HepG2 (cell line): ENCODE measurements around the gene MRPL9. TPM values are rescaled to one million over a fixed set of nuclear protein-coding genes. Genes with fewer than 3 reads are reported as not detected.
"Not testable (repeated sequence)": the region's sequence is repeated elsewhere in the genome, so short reads cannot be mapped to it uniquely, and the experiment has no call there.

Source experiments
- ATAC-seq: fragments of 200-7000 bp; cut with Tn5 transposase; 3 replicates; pipeline ENCODE4 v1.9.1; 2020; ENCODE audit warnings: mild to moderate bottlenecking, moderate library complexity
- BruUV-seq: library from RNA; stranded (reverse); fragments of 400-500 nt; replicated peaks from 2 replicates; lab custom pipeline; 2021; lab: Mats Ljungman, UMichigan
- CTCF ChIA-PET: fragments of 300-600 bp; formaldehyde crosslinking; extraction: SDS; loops from one replicate; lab custom pipeline; 2021; ENCODE audit warnings: low total read pairs, inconsistent platforms, low intra/inter-chr PET ratio; lab: Yijun Ruan, JAX
- POLR2A ChIA-PET: fragments of 350-600 bp; sonication (Branson Sonifier 250); formaldehyde crosslinking; loops from one replicate; lab custom pipeline; 2020; ENCODE audit warnings: antibody characterized with exemption, inconsistent platforms; lab: Yijun Ruan, JAX
- DNase-seq: peaks from one replicate; pipeline ENCODE4 v3.0.0-alpha.2; 2015; ENCODE audit warnings: low spot score
- FAIRE-seq: peaks from 3 replicates; lab custom pipeline; 2011; peaks lifted over from hg19 to GRCh38; lab: Jason Lieb, UNC
- H2AFZ ChIP-seq: one replicate; pipeline ENCODE4 v1.6.1; 2011; ENCODE audit warnings: low read length, inconsistent platforms
- H3K27ac ChIP-seq: fragments of 300-600 bp; 3 replicates; pipeline ENCODE4 v1.8.0; 2011; ENCODE audit warnings: mixed run types, mild to moderate bottlenecking, mixed read lengths, low read length, inconsistent platforms; ENCODE audit not compliant: insufficient read depth; ENCODE audit errors: extremely low read length
- H3K27me3 ChIP-seq, 2 experiments: fragments of 200-600 bp in 1 of 2; 2 replicates in 1 of 2; 3 replicates in 1 of 2; pipeline versions ENCODE4 v1.6.0 to v1.8.0; 2011; ENCODE audit warnings: low read length in 2 of 2, mild to moderate bottlenecking in 2 of 2, moderate library complexity in 2 of 2, inconsistent platforms in 1 of 2; ENCODE audit not compliant: insufficient read depth in 2 of 2, control insufficient read depth in 1 of 2
- H3K36me3 ChIP-seq, 2 experiments: fragments of 200-600 bp in 1 of 2; replicated peaks in 1 of 2; 2 replicates in 1 of 2; 3 replicates in 1 of 2; pipeline versions ENCODE4 v1.5.1 to v1.8.0; 2011; ENCODE audit warnings: low read length in 2 of 2, inconsistent platforms in 1 of 2; ENCODE audit not compliant: insufficient read depth in 2 of 2, control insufficient read depth in 1 of 2
- H3K4me1 ChIP-seq: 2 replicates; pipeline ENCODE4 v1.5.1; 2012; ENCODE audit warnings: low read length, inconsistent platforms; ENCODE audit not compliant: insufficient read depth
- H3K4me2 ChIP-seq: 2 replicates; pipeline ENCODE4 v1.6.0; 2011; ENCODE audit warnings: low read depth, low read length, inconsistent platforms
- H3K4me3 ChIP-seq, 3 experiments: fragments of 200-600 bp in 1 of 3; sonication (generic), shearing (Covaris generic) in 1 of 3; replicated peaks in 1 of 3; 2 replicates each; pipeline ENCODE4 v1.5.1; 2011 to 2016; ENCODE audit warnings: low read length in 3 of 3, inconsistent platforms in 2 of 3, low read depth in 2 of 3, mild to moderate bottlenecking in 2 of 3, control low read depth in 1 of 3, mixed read lengths in 1 of 3; ENCODE audit not compliant: insufficient read depth in 1 of 3
- H3K79me2 ChIP-seq: one replicate; pipeline ENCODE4 v1.6.1; 2011; ENCODE audit warnings: low read length, inconsistent platforms; ENCODE audit not compliant: insufficient read depth
- H3K9ac ChIP-seq: 2 replicates; pipeline ENCODE4 v1.6.0; 2011; ENCODE audit warnings: mild to moderate bottlenecking, low read depth, low read length, inconsistent platforms; ENCODE audit not compliant: insufficient read depth
- H3K9me3 ChIP-seq: 2 replicates; pipeline ENCODE4 v1.5.1; 2012; ENCODE audit warnings: mild to moderate bottlenecking, low read length
- H4K20me1 ChIP-seq: 2 replicates; pipeline ENCODE4 v1.6.0; 2011; ENCODE audit warnings: inconsistent platforms, mild to moderate bottlenecking, low read length, moderate library complexity; ENCODE audit not compliant: insufficient read depth
- WGBS: methylation state at CpG from one replicate; pipeline ENCODE4 v1.1.6; 2017; ENCODE audit warnings: low lambda C conversion rate; 5-methylcytosine and 5-hydroxymethylcytosine counted together
- in situ Hi-C: cut with HindIII; loops from 2 replicates; pipeline ENCODE4 v1.10.0; 2017; ENCODE audit warnings: low pct_unique_long_range_greater_than_20kb; ENCODE audit not compliant: extremely low pct_ligation_motif_present
- intact Hi-C: fragments of 100-400 bp; cut with micrococcal nuclease; formaldehyde crosslinking; loops from one replicate; pipeline ENCODE4 v1.10.0; 2022; ENCODE audit not compliant: unreplicated experiment
- polyA plus RNA-seq, 8 experiments: library from polyadenylated mRNA; depleted of rRNA in 3 of 8; stranded (reverse) in 7 of 8; unstranded in 1 of 8; fragments of >200 nt; fragmentation: Illumina TruSeq in 4 of 8; extraction: Trizol in 4 of 8; gene quantifications; 2 replicates each; pipeline versions ENCODE4 v1.2.1 to v1.2.3, GENCODE V29; 2011 to 2016; ENCODE audit warnings: low read depth in 4 of 8, missing spikeins in 1 of 8, mixed read lengths in 1 of 8; ENCODE audit not compliant: insufficient read depth in 1 of 8
- total RNA-seq, 5 experiments: library from RNA; depleted of rRNA; stranded (reverse); fragments of >200 nt; fragmentation: Illumina TruSeq; extraction: Trizol; gene quantifications; 2 replicates each; pipeline ENCODE4 v1.2.3, GENCODE V29; 2016; ENCODE audit warnings: low read depth in 1 of 5

Gene MRPL9
- total and polyA plus RNA-seq, 2 of the 13 experiments (the other 11 are each of a cell fraction or from before 2014, with no cell fraction given): 72.1 to 107 TPM

- peaks cover 13% of the 10 kb centered on the region for H3K4me1 ChIP-seq
- POLR2A ChIA-PET, H3K9ac ChIP-seq, DNase-seq, H3K27me3 ChIP-seq, H4K20me1 ChIP-seq, H3K79me2 ChIP-seq, in situ Hi-C loops, H3K27ac ChIP-seq, H3K36me3 ChIP-seq, FAIRE-seq, H3K4me2 ChIP-seq, H2AFZ ChIP-seq, CTCF ChIA-PET, H3K4me3 ChIP-seq, ATAC-seq, H3K9me3 ChIP-seq, BruUV-seq: not testable (repeated sequence)
- intact Hi-C loops: loop anchor here (10.0 kb wide), 1 partner anchor 66 kb away; the partner anchor contains the start of genes C2CD4D and RORC
- 92% methylated on average over 16 of the region's 34 CpGs for WGBS
These were observed 6.0 kb upstream of the MRPL9 start for GRCh38 chr1:151769270-151769669.

DNA sequence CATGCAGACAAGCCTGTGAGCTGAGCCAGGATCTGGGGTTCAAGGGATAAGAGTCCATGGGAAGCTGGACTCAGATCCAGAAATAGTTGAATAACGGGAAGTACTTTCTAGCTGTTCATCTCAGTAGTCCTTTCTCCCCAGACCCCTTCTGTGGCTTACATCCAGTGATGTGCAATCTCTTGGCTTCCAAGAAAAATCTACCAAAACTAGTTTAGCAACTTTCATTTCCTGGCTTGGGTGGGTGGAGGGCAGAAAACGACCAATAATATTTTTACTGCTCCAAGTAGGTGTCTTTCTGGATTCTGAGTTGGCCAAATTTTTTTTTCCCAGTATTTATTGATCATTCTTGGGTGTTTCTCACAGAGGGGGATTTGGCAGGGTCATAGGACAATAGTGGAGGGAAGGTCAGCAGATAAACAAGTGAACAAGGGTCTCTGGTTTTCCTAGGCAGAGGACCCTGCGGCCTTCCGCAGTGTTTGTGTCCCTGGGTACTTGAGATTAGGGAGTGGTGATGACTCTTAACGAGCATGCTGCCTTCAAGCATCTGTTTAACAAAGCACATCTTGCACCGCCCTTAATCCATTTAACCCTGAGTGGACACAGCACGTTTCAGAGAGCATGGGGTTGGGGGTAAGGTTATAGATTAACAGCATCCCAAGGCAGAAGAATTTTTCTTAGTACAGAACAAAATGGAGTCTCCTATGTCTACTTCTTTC is 5.2 kb upstream of the MRPL9 start:
- H3K79me2 ChIP-seq, H3K9me3 ChIP-seq, H3K4me3 ChIP-seq, H2AFZ ChIP-seq, in situ Hi-C loops, H3K9ac ChIP-seq, CTCF ChIA-PET, H4K20me1 ChIP-seq, FAIRE-seq, H3K27ac ChIP-seq, H3K27me3 ChIP-seq, H3K36me3 ChIP-seq, H3K4me2 ChIP-seq, POLR2A ChIA-PET, DNase-seq, BruUV-seq, ATAC-seq: not testable (repeated sequence)
- H3K4me1 ChIP-seq: peaks cover 15% of the 10 kb centered on the region
- intact Hi-C loops: loop anchor here (10.0 kb wide), 1 partner anchor 66 kb away; the partner anchor contains the start of genes C2CD4D and RORC
- 25% methylated on average over 2 of the region's 7 CpGs for whole genome bisulfite sequencing
